ENCODE data around the gene GPR152. TPM values are rescaled to one million over a fixed set of nuclear protein-coding genes. Genes with fewer than 3 reads are reported as not detected.

Gene GPR152
- total RNA-seq, 1 experiment from 2014 or later, result not detected

DNA sequence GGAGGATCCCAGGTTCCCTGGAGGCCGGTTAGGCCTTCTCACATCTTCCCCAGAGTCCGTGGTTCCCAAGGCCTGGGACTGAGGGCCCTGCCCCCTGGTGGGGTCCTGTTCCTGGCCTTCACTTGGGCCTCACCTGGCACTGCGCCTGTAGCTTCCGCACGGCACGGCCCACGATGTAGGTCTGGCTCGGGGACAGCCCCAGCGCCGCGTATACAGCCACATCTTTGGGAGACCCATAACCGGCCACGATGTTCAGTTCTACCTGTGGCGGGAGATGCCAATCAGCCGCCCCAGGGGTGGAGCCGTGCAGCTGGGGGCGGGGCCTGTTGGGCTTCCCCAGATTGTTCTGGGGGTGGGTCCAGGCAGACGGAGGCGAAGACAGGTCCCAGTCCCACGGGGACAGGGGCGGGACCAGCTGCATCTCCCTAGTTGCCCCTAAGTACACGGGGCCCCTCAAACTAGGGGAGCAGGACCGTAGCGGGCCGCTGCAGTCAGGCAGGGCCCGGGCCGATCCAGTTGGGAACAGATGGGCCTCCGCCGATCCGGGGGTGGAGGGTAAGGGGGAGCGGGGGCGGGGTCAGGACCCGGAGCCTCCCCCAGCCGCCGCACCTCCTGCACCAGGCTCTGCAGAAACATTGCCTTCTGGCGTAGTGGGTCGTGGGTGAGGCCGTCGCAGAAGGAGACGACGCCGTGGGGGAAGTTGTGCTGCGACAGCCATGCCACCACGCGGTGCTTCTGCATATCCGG is 40.4 kb upstream of the GPR152 start:
- no peak overlapping the region for H3K4me3 Mint-ChIP-seq (ENCODE audit: low read depth, unreplicated experiment)
- H3K27me3 Mint-ChIP-seq (ENCODE audit: unreplicated experiment), result no peaks in the 10 kb centered on the region
- TF ChIP-seq, protein P1, sequence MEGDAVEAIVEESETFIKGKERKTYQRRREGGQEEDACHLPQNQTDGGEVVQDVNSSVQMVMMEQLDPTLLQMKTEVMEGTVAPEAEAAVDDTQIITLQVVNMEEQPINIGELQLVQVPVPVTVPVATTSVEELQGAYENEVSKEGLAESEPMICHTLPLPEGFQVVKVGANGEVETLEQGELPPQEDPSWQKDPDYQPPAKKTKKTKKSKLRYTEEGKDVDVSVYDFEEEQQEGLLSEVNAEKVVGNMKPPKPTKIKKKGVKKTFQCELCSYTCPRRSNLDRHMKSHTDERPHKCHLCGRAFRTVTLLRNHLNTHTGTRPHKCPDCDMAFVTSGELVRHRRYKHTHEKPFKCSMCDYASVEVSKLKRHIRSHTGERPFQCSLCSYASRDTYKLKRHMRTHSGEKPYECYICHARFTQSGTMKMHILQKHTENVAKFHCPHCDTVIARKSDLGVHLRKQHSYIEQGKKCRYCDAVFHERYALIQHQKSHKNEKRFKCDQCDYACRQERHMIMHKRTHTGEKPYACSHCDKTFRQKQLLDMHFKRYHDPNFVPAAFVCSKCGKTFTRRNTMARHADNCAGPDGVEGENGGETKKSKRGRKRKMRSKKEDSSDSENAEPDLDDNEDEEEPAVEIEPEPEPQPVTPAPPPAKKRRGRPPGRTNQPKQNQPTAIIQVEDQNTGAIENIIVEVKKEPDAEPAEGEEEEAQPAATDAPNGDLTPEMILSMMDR (IDR thresholded peaks at IDR 0.05; ENCODE audit: unreplicated experiment), result no peak
- no peaks in the 10 kb centered on the region for H3K4me1 Mint-ChIP-seq (ENCODE audit: low read depth, unreplicated experiment)
- no peaks in the 10 kb centered on the region for H3K9me3 Mint-ChIP-seq (ENCODE audit: low read depth, unreplicated experiment)
- BruUV-seq (replicated peaks), result no TSS peak
- intact Hi-C loops (cut with micrococcal nuclease; ENCODE audit: unreplicated experiment), result no loop called here
- no peak overlapping the region for H3K27ac Mint-ChIP-seq (ENCODE audit: unreplicated experiment)
- DNase-seq, result no peak
- H3K36me3 Mint-ChIP-seq (ENCODE audit: insufficient read depth, unreplicated experiment), result peaks cover 66% of the 10 kb centered on the region
- CTCF ChIA-PET, result interaction anchor here (0.5 kb wide), 1 partner anchor 83 kb away, joined by 4 read pairs; no protein-coding TSS in a partner anchor

DNA sequence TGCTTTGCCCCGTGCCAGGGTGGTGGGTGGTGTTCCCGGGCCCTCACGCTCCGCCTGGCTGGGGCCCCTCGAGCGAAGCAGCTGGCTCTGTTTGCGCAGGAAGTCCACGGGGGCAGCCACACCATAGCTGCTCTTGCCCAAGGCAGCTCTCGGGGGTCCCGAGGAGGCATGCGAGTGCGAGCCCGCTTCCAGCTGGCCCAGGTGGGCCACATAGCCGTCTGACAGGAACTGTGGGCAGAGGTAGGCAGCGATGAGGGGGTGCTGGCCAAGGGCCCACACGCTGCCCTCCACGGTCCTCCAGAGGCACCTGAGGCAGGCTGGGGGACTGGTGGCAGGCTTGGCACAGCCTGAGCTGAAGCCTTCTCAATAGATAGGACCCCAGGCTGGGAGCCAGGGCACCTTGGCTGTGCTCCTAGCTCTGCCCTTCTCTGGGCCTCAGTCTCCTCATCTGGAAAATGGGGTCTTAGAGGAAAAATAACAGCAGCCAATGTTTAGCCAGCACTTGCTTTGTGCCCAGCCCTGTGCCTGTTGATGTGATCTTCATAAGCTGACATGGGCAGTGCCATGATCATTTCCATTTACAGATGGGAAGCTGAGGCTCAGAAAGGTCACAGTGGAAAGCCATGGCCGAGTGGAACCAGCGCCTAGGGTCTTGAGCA is 39.7 kb upstream of the GPR152 start:
- no TSS peak for BruUV-seq (replicated peaks)
- CTCF ChIA-PET, result interaction anchor here (0.5 kb wide), 1 partner anchor 83 kb away, joined by 4 read pairs; no protein-coding TSS in a partner anchor

DNA sequence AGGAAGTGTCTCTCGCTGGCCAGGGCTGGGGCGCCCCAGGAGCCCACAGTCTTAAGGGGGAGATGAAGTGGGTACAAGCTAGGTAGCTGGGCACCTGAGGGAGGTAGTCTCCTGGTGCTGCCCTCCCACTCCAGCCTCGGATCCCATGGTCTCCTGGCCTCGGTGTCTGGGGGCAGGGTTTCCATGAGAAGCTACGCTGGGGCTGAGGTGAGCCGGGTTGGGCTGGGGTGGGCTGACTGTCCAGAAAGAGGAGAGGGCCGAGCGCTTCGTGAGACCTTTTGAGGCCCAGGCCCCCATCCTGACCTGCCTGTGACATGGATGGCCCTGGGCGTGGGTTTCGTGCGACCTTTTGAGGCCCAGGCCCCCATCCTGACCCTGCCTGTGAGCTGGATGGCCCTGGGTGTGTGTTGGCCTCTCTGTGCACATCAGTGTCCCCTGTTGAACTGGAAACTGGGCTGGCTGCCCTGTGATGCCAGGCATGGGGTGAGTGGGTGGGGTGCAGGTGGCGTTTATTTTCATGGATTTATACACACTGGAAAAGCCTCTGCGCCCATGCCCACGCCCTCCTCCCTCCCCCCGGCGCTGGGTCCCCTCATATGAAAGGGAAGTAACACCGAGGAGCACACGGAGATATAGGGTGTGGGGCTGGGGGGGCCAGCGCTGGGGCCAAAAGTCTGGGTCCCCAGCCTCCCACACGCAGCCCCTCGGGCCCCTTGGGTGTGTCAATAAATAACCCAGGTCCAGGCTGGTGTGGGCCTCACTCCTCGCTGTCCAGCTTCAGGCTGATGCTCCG is 38.9 kb upstream of the GPR152 start:
- intact Hi-C loops (cut with micrococcal nuclease; ENCODE audit: unreplicated experiment), result no loop called here
- Mint-ChIP-seq H3K4me1 (ENCODE audit: low read depth, unreplicated experiment) (no peaks in the 10 kb centered on the region), H3K27ac (ENCODE audit: unreplicated experiment) (no peak overlapping the region), H3K36me3 (ENCODE audit: insufficient read depth, unreplicated experiment) (peaks cover 56% of the 10 kb centered on the region), H3K9me3 (ENCODE audit: low read depth, unreplicated experiment) (no peaks in the 10 kb centered on the region), H3K4me3 (ENCODE audit: low read depth, unreplicated experiment) (no peak overlapping the region), H3K27me3 (ENCODE audit: unreplicated experiment) (no peaks in the 10 kb centered on the region)
- TF ChIP-seq, protein P1 (IDR thresholded peaks at IDR 0.05; ENCODE audit: unreplicated experiment), result no peak
- no TSS peak for BruUV-seq (replicated peaks)
- CTCF ChIA-PET, result no interaction called here
- DNase-seq, result no peak

More for the DNA sequence above, 39.7 kb upstream of the GPR152 start:
- Mint-ChIP-seq H3K36me3 (ENCODE audit: insufficient read depth, unreplicated experiment) (peaks cover 63% of the 10 kb centered on the region), H3K4me1 (ENCODE audit: low read depth, unreplicated experiment) (no peaks in the 10 kb centered on the region), H3K4me3 (ENCODE audit: low read depth, unreplicated experiment) (no peak overlapping the region), H3K9me3 (ENCODE audit: low read depth, unreplicated experiment) (no peaks in the 10 kb centered on the region), H3K27ac (ENCODE audit: unreplicated experiment) (no peak overlapping the region), H3K27me3 (ENCODE audit: unreplicated experiment) (no peaks in the 10 kb centered on the region)
- TF ChIP-seq, protein P1 (IDR thresholded peaks at IDR 0.05; ENCODE audit: unreplicated experiment), result no peak
- intact Hi-C loops (cut with micrococcal nuclease; ENCODE audit: unreplicated experiment), result no loop called here
- no peak for DNase-seq

DNA sequence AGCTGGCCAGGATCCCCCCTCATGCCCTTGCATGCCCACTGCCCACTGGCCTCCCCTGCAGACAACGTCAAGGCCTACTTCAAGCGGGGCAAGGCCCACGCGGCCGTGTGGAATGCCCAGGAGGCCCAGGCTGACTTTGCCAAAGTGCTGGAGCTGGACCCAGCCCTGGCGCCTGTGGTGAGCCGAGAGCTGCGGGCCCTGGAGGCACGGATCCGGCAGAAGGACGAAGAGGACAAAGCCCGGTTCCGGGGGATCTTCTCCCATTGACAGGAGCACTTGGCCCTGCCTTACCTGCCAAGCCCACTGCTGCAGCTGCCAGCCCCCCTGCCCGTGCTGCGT is 38.2 kb upstream of the GPR152 start:
- intact Hi-C loops (cut with micrococcal nuclease; ENCODE audit: unreplicated experiment), result no loop called here
- Mint-ChIP-seq H3K27ac (ENCODE audit: unreplicated experiment) (no peak overlapping the region), H3K27me3 (ENCODE audit: unreplicated experiment) (no peaks in the 10 kb centered on the region), H3K36me3 (ENCODE audit: insufficient read depth, unreplicated experiment) (peaks cover 49% of the 10 kb centered on the region), H3K9me3 (ENCODE audit: low read depth, unreplicated experiment) (no peaks in the 10 kb centered on the region), H3K4me1 (ENCODE audit: low read depth, unreplicated experiment) (no peaks in the 10 kb centered on the region), H3K4me3 (ENCODE audit: low read depth, unreplicated experiment) (no peak overlapping the region)
- no peak for DNase-seq
- no TSS peak for BruUV-seq (replicated peaks)
- CTCF ChIA-PET, result no interaction called here
- TF ChIP-seq, protein P1 (IDR thresholded peaks at IDR 0.05; ENCODE audit: unreplicated experiment), result no peak
